Ascending aorta (tissue), 2 donors: Measurements from ENCODE around the gene ACP7. TPM values are rescaled to one million over a fixed set of nuclear protein-coding genes. Genes with fewer than 3 reads are reported as not detected.
"Not testable (repeated sequence)": the region's sequence is repeated elsewhere in the genome, so short reads cannot be mapped to it uniquely, and the experiment has no call there.

Source experiments
- DNase-seq, 2 donors: peaks; one replicate each; pipeline ENCODE4 v3.0.0-alpha.2; 2019; ENCODE audit warnings: low spot score in 2 of 2
- H3K27ac ChIP-seq, 2 donors: fragments of 200-600 bp; sonication (generic); one replicate each; pipeline ENCODE4 v1.5.1; 2016 to 2017; ENCODE audit warnings: mild to moderate bottlenecking in 1 of 2
- H3K27me3 ChIP-seq: fragments of 200-600 bp; sonication (generic); one replicate; pipeline ENCODE4 v1.5.1; 2017
- H3K36me3 ChIP-seq, 2 donors: fragments of 200-600 bp; sonication (generic); one replicate each; pipeline ENCODE4 v1.5.1; 2016
- H3K4me1 ChIP-seq, 2 donors: fragments of 200-600 bp; sonication (generic); one replicate each; pipeline ENCODE4 v1.5.1; 2016 to 2017; ENCODE audit warnings: mild to moderate bottlenecking in 1 of 2
- H3K4me3 ChIP-seq, 2 donors: fragments of 200-600 bp; sonication (generic); one replicate each; pipeline ENCODE4 v1.5.1; 2016 to 2017; ENCODE audit warnings: mild to moderate bottlenecking in 1 of 2
- H3K9me3 ChIP-seq, 2 donors: fragments of 200-600 bp; sonication (generic); one replicate each; pipeline ENCODE4 v1.5.1; 2016
- CTCF ChIP-seq, 3 experiments: fragments of 200-600 bp in 2 of 3; fragments of 450-650 bp in 1 of 3; sonication (generic) in 2 of 3; IDR thresholded peaks; one replicate each; pipeline ENCODE4 v1.5.1; 2016 to 2019; ENCODE audit warnings: antibody characterized with exemption in 3 of 3, mild to moderate bottlenecking in 1 of 3, moderate library complexity in 1 of 3
- intact Hi-C: fragments of 100-400 bp; cut with DNase I; formaldehyde crosslinking; loops from one replicate; pipeline ENCODE4 v1.15.1; 2023
- total RNA-seq: library from RNA; depleted of rRNA; stranded (reverse); fragments of >200 nt; gene quantifications from one replicate; pipeline ENCODE4 v1.1.0, GENCODE V29; 2016

The ACP7 gene
- total RNA-seq, 1 donor from 2014 or later, result not detected

DNA sequence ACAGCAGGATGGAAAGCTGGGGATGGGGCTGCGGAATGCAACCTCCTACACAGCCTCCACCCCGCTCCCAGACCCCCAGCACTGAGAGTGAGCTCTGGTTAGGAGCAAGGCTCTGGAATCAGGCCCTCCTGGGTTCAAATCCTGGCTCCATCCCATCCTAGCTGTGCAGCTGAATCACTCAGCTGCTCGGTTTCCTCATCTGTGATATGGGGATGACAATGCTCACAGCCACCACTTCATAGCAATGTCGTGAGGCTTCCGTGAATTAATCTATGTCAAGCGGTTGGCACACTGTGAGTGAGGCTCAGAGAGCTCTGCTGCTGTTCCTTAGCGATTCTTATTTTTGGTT is 538 bp downstream of the ACP7 start:
- H3K36me3 ChIP-seq, result no peaks in the 10 kb centered on the region
- H3K27ac ChIP-seq, result no peak overlapping the region
- peaks cover 0 to 6% of the 10 kb centered on the region in 2 donors for H3K4me1 ChIP-seq
- no peak overlapping the region for H3K4me3 ChIP-seq
- DNase-seq, result no peak
- intact Hi-C loops, result no loop called here
- H3K27me3 ChIP-seq, result peaks cover 19% of the 10 kb centered on the region
- TF ChIP-seq CTCF (IDR thresholded peaks at IDR 0.05), result no peak
- no peaks in the 10 kb centered on the region for H3K9me3 ChIP-seq

- Histone ChIP-seq H3K36me3 (no peaks in the 10 kb centered on the region), H3K27me3 (peaks cover 19% of the 10 kb centered on the region), H3K4me1 (peaks cover 0 to 6% of the 10 kb centered on the region in 2 donors), H3K9me3 (no peaks in the 10 kb centered on the region), H3K4me3 (no peak overlapping the region), H3K27ac (no peak overlapping the region)
- intact Hi-C loops, result no loop called here
- DNase-seq, result no peak
- TF ChIP-seq CTCF (IDR thresholded peaks at IDR 0.05), result no peak
Observed at GRCh38 chr19:39085392-39085791, 1.2 kb downstream of the ACP7 start.

- no peak for DNase-seq
- Histone ChIP-seq H3K36me3 (no peaks in the 10 kb centered on the region), H3K9me3 (no peaks in the 10 kb centered on the region), H3K4me3 (no peak overlapping the region), H3K27me3 (peaks cover 19% of the 10 kb centered on the region), H3K27ac (no peak overlapping the region), H3K4me1 (peaks cover 0 to 6% of the 10 kb centered on the region in 2 donors)
- no peak for TF ChIP-seq CTCF (IDR thresholded peaks at IDR 0.05)
- intact Hi-C loops, result no loop called here
Observed at GRCh38 chr19:39086386-39086785, 2.2 kb downstream of the ACP7 start.

DNA sequence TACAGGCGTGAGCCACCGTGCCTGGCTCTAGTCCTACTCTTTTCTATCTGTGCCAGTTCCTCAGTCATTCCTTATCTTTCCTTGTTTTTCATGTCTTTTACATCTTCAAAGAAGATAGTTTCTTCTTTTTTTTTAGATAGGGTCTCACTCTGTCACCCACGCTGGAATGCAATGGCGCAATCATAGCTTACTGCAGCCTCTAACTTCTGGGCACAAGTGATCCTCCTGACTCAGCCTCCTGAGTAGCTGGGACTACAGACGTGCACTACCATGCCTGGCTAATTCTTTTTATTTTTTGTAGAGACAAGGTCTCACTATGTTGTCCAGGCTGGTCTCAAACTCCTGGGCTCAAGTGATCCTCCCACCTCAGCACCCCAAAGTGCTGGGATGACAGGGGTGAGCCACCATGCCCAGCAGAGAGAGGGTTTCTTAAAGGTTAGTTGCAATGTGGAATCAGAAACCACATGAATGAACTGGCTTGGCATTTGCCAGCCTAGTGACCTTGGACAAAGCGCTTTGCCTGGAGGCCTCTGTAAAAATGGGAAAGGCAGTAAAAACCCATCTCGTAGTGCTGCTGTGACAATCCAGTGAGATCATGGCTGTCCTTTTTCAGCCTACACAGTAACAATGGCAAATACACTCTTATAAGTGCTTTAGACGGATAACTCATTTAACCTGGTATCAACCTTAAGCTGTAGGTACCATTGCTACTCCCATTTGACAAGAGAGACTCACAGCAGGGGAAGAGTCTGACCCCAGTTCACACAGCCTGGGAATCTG is 3.9 kb downstream of the ACP7 start:
- H3K36me3 ChIP-seq, result no peaks in the 10 kb centered on the region
- no peak overlapping the region for H3K27ac ChIP-seq
- H3K4me3 ChIP-seq, result no peak overlapping the region
- TF ChIP-seq CTCF (IDR thresholded peaks at IDR 0.05), result no peak
- no peaks in the 10 kb centered on the region for H3K9me3 ChIP-seq
- intact Hi-C loops, result no loop called here
- H3K4me1 ChIP-seq, result peaks cover 0 to 6% of the 10 kb centered on the region in 2 donors
- peaks cover 19% of the 10 kb centered on the region for H3K27me3 ChIP-seq
- no peak for DNase-seq

GRCh38 chr19:39090016-39090415 is 5.8 kb downstream of the ACP7 start:
- H3K27ac ChIP-seq, H3K4me3 ChIP-seq, H3K9me3 ChIP-seq, DNase-seq, intact Hi-C loops, H3K36me3 ChIP-seq, H3K27me3 ChIP-seq, H3K4me1 ChIP-seq: not testable (repeated sequence)

DNA sequence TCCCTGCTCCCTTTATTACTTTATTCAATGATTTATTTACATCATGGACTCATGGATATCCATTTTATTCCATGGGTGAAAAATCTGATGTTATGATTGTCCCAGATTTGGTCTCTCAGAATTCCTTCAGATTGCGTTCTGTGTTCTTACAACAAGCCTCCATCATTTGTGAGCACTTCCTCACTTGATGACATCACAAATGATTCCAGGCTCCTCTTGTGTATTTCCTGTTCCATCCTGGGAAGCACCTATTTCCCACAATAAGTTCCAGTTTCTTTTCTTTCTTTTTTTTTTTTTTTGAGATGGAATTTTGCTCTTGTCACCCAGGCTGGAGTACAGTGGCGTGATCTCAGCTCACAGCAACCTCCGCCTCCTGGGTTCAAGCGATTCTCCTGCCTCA is 6.7 kb downstream of the ACP7 start:
- Histone ChIP-seq H3K4me3 (no peak overlapping the region), H3K27me3 (no peaks in the 10 kb centered on the region), H3K27ac (no peak overlapping the region), H3K36me3 (no peaks in the 10 kb centered on the region), H3K9me3 (no peaks in the 10 kb centered on the region), H3K4me1 (no peaks in the 10 kb centered on the region)
- no peak for TF ChIP-seq CTCF (IDR thresholded peaks at IDR 0.05)
- DNase-seq, result no peak
- intact Hi-C loops, result no loop called here

DNA sequence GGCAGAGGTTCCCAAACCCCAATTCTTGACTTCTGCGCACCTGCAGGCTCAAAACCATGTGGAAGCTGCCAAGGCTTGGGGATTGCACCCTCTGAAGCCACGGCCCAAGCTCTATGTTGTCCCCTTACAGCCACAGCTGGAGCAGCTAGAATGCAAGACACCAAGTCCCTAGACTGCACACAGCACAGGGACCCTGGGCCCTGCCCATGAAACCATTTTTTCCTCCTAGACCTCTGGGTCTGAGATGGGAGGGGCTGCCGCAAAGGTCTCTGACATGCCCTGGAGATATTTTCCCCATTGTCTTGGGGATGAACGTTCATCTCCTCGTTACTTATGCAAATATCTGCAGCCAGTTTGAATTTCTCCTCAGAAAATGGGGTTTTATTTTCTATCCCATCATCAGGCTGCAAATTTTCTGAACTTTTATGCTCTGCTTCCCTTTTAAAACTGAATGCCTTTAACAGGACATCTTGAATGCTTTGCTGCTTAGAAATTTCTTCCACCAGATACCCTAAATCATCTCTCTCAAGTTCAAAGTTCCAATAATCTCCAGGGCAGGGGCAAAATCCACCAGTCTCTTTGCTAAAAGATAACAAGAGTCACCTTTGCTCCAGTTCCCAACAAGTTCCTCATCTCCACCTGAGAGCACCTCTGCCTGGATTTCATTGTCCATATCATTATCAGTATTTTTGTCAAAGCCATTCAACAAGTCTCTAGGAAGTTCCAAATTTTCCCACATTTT is 11.8 kb downstream of the ACP7 start:
- H3K4me1 ChIP-seq, H3K27ac ChIP-seq, H3K4me3 ChIP-seq, H3K9me3 ChIP-seq, DNase-seq, intact Hi-C loops, H3K27me3 ChIP-seq, H3K36me3 ChIP-seq: not testable (repeated sequence)
